ENCODE results near the gene CHMP6.
"Not testable (repeated sequence)": the region's sequence is repeated elsewhere in the genome, so short reads cannot be mapped to it uniquely, and the experiment has no call there.

Gene CHMP6

GRCh38 chr17:81017330-81017729 is 25.7 kb downstream of the CHMP6 start:
- DNase-seq: not testable (repeated sequence)

- no peak for DNase-seq
These were observed 26.6 kb downstream of the CHMP6 start for GRCh38 chr17:81018044-81018802.

- no peak for DNase-seq
These were observed 28.2 kb downstream of the CHMP6 start for GRCh38 chr17:81019563-81020442.

GRCh38 chr17:81020443-81020766 is 28.8 kb downstream of the CHMP6 start:
- DNase-seq: no peak

- DNase-seq: no peak
These were observed 29.3 kb downstream of the CHMP6 start for GRCh38 chr17:81020767-81021497.

GRCh38 chr17:81021531-81022343 is 30.1 kb downstream of the CHMP6 start:
- DNase-seq: no peak

- DNase-seq: no peak
These were observed 30.7 kb downstream of the CHMP6 start for GRCh38 chr17:81022344-81022676.

- DNase-seq: no peak
These were observed 33.6 kb downstream of the CHMP6 start for GRCh38 chr17:81025065-81025740.

GRCh38 chr17:81025741-81026129 is 34.1 kb downstream of the CHMP6 start:
- DNase-seq: no peak

- DNase-seq: no peak
These were observed 34.8 kb downstream of the CHMP6 start for GRCh38 chr17:81026266-81027036.

- DNase-seq: no peak
These were observed 35.4 kb downstream of the CHMP6 start for GRCh38 chr17:81027038-81027437.

- DNase-seq: no peak
These were observed 36.2 kb downstream of the CHMP6 start for GRCh38 chr17:81027591-81028505.

- DNase-seq: no peak
These were observed 36.8 kb downstream of the CHMP6 start for GRCh38 chr17:81028506-81028858.

GRCh38 chr17:81029859-81030258 is 38.2 kb downstream of the CHMP6 start:
- no peak for DNase-seq

GRCh38 chr17:81030312-81030711 is 38.7 kb downstream of the CHMP6 start:
- DNase-seq: not testable (repeated sequence)

- DNase-seq: no peak
These were observed 39.3 kb downstream of the CHMP6 start for GRCh38 chr17:81030741-81031565.

GRCh38 chr17:81031566-81032550 is 40.2 kb downstream of the CHMP6 start:
- DNase-seq: no peak

Measured in NCI-H1105 (cell line).